Stimulated activated CD4-positive, alpha-beta T cell treated with anti-CD3 and anti-CD28 coated beads, Interleukin-1b, Interleukin-23, amount 100 ng/mL, for 24 hours (primary cell): Measurements from ENCODE around the gene LTBP1.
"Not testable (repeated sequence)": the region's sequence is repeated elsewhere in the genome, so short reads cannot be mapped to it uniquely, and the experiment has no call there.

ENCODE experiments used
- DNase-seq, 4 experiments: peaks; one replicate each; pipeline ENCODE4 v3.0.0-alpha.2; 2020; ENCODE audit warnings: low read depth in 4 of 4, low spot score in 1 of 4

Gene LTBP1

GRCh38 chr2:33135645-33136044 is 188.9 kb downstream of the LTBP1 start:
- no peak for DNase-seq

GRCh38 chr2:33136056-33136455 is 189.3 kb downstream of the LTBP1 start:
- DNase-seq, result no peak

GRCh38 chr2:33136566-33136965 is 189.8 kb downstream of the LTBP1 start:
- no peak for DNase-seq

GRCh38 chr2:33137331-33137730 is 190.6 kb downstream of the LTBP1 start:
- DNase-seq, result no peak

- DNase-seq, result no peak
Observed at GRCh38 chr2:33139949-33140348, 193.2 kb downstream of the LTBP1 start.

- no peak for DNase-seq
Observed at GRCh38 chr2:33141476-33141875, 194.7 kb downstream of the LTBP1 start.

- DNase-seq, result no peak
Observed at GRCh38 chr2:33142810-33143209, 196.1 kb downstream of the LTBP1 start.

- no peak for DNase-seq
Observed at GRCh38 chr2:33144243-33144642, 197.5 kb downstream of the LTBP1 start.

GRCh38 chr2:33145459-33145858 is 198.7 kb downstream of the LTBP1 start:
- DNase-seq, result no peak

GRCh38 chr2:33146102-33146501 is 199.3 kb downstream of the LTBP1 start:
- no peak for DNase-seq

- DNase-seq, result no peak
Observed at GRCh38 chr2:33153008-33153407, 206.3 kb downstream of the LTBP1 start.

- DNase-seq, result no peak
Observed at GRCh38 chr2:33158482-33159003, 211.8 kb downstream of the LTBP1 start.

- DNase-seq, result no peak
Observed at GRCh38 chr2:33160191-33160590, 213.4 kb downstream of the LTBP1 start.

- DNase-seq, result no peak
Observed at GRCh38 chr2:33166287-33166881, 219.6 kb downstream of the LTBP1 start.

GRCh38 chr2:33167622-33168245 is 221.0 kb downstream of the LTBP1 start:
- no peak for DNase-seq

- no peak for DNase-seq
Observed at GRCh38 chr2:33168425-33168824, 221.7 kb downstream of the LTBP1 start.

- DNase-seq, result no peak
Observed at GRCh38 chr2:33168922-33169321, 222.2 kb downstream of the LTBP1 start.

GRCh38 chr2:33170251-33170650 is 223.5 kb downstream of the LTBP1 start:
- DNase-seq, result not testable (repeated sequence)

GRCh38 chr2:33177627-33178026 is 230.9 kb downstream of the LTBP1 start:
- no peak for DNase-seq

- no peak for DNase-seq
Observed at GRCh38 chr2:33178209-33178608, 231.5 kb downstream of the LTBP1 start.

GRCh38 chr2:33180915-33181314 is 234.2 kb downstream of the LTBP1 start:
- no peak for DNase-seq

- no peak for DNase-seq
Observed at GRCh38 chr2:33181466-33181865, 234.7 kb downstream of the LTBP1 start.

GRCh38 chr2:33184041-33184440 is 237.3 kb downstream of the LTBP1 start:
- DNase-seq, result no peak
